Measurements from ENCODE around the gene DEPDC1.

GRCh38 chr1:68431076-68431475, 65.8 kb downstream of the DEPDC1 start:
- TF ChIP-seq CTCF (IDR thresholded peaks at IDR 0.05) (no peak), POLR2A (IDR thresholded peaks at IDR 0.05) (no peak)

All from adrenal gland (tissue), 5 donors.